GM12878 (cell line): ENCODE results near the gene NFKB2. TPM values are rescaled to one million over a fixed set of nuclear protein-coding genes. Genes with fewer than 3 reads are reported as not detected.

ENCODE experiments used
- ATAC-seq: fragments of 200-7000 bp; cut with Tn5 transposase; 3 replicates; pipeline ENCODE4 v1.9.1; 2020; ENCODE audit warnings: mild to moderate bottlenecking, moderate library complexity
- BruUV-seq: library from RNA; stranded (reverse); fragments of 400-500 nt; replicated peaks from 2 replicates; lab custom pipeline; 2021; lab: Mats Ljungman, UMichigan
- CTCF ChIA-PET: fragments of 300-600 bp; sonication (Branson Sonifier 250); formaldehyde crosslinking; extraction: SDS; loops from one replicate; lab custom pipeline; 2021; ENCODE audit warnings: inconsistent platforms; lab: Yijun Ruan, JAX
- POLR2A ChIA-PET: fragments of 350-600 bp; formaldehyde crosslinking; extraction: SDS; loops from one replicate; lab custom pipeline; 2021; ENCODE audit warnings: inconsistent platforms; lab: Charles Lee
- RAD21 ChIA-PET: fragments of 300-600 bp; sonication (Branson Sonifier 250); formaldehyde crosslinking; loops from one replicate; lab custom pipeline; 2023; ENCODE audit warnings: antibody characterized with exemption; ENCODE audit not compliant: unreplicated experiment; lab: Charles Lee
- SMC1A ChIA-PET: fragments of 300-600 bp; sonication (Branson Sonifier 250); formaldehyde crosslinking; loops from one replicate; lab custom pipeline; 2023; ENCODE audit not compliant: unreplicated experiment, uncharacterized antibody; lab: Charles Lee
- DNase-seq: peaks from one replicate; pipeline ENCODE4 v3.0.0-alpha.2; 2011; ENCODE audit warnings: low read depth, low spot score
- FAIRE-seq: peaks from 3 replicates; lab custom pipeline; 2011; peaks lifted over from hg19 to GRCh38; lab: Jason Lieb, UNC
- H2AFZ ChIP-seq: 2 replicates; pipeline ENCODE4 v1.6.0; 2011; ENCODE audit warnings: low read depth, low read length, control low read depth; ENCODE audit not compliant: control insufficient read depth
- H3K27ac ChIP-seq: 2 replicates; pipeline ENCODE4 v1.5.1; 2011; ENCODE audit warnings: control low read depth; ENCODE audit not compliant: control insufficient read depth, insufficient read depth
- H3K27me3 ChIP-seq, 2 experiments: replicated peaks in 1 of 2; 2 replicates each; pipeline versions ENCODE4 v1.6.0 to v1.6.1; 2011; ENCODE audit warnings: low read length in 1 of 2; ENCODE audit not compliant: control insufficient read depth in 2 of 2, insufficient read depth in 2 of 2
- H3K36me3 ChIP-seq, 2 experiments: 2 replicates each; pipeline ENCODE4 v1.5.1; 2011; ENCODE audit warnings: low read length in 1 of 2; ENCODE audit not compliant: control insufficient read depth in 2 of 2, insufficient read depth in 2 of 2
- H3K4me1 ChIP-seq: 2 replicates; pipeline ENCODE4 v1.6.1; 2011; ENCODE audit warnings: mild to moderate bottlenecking, low read length, moderate library complexity, mixed read lengths; ENCODE audit not compliant: control insufficient read depth, insufficient read depth
- H3K4me2 ChIP-seq: 2 replicates; pipeline ENCODE4 v1.6.0; 2011; ENCODE audit warnings: control low read depth; ENCODE audit not compliant: control insufficient read depth, insufficient read depth
- H3K4me3 ChIP-seq: fragments of 200-600 bp; sonication (generic); 2 replicates; pipeline ENCODE4 v1.5.1; 2016
- H3K79me2 ChIP-seq: 2 replicates; pipeline ENCODE4 v1.6.0; 2011; ENCODE audit warnings: low read length; ENCODE audit not compliant: control insufficient read depth, insufficient read depth
- H3K9ac ChIP-seq: 2 replicates; pipeline ENCODE4 v1.8.0; 2011; ENCODE audit warnings: low read length, control low read depth, mixed read lengths; ENCODE audit not compliant: control insufficient read depth, insufficient read depth
- H3K9me3 ChIP-seq: replicated peaks from 3 replicates; pipeline ENCODE4 v1.5.1; 2011; ENCODE audit warnings: mild to moderate bottlenecking, low read length; ENCODE audit not compliant: control insufficient read depth, insufficient read depth
- H4K20me1 ChIP-seq: 2 replicates; pipeline ENCODE4 v1.6.0; 2011; ENCODE audit not compliant: control insufficient read depth, insufficient read depth
- CHD2 ChIP-seq: IDR thresholded peaks from 2 replicates; pipeline ENCODE4 v1.6.1; 2011; ENCODE audit warnings: low read depth, low read length, improper control_type of control experiment, borderline replicate concordance
- CREB1 ChIP-seq: IDR thresholded peaks from 2 replicates; pipeline ENCODE4 v1.6.1; 2012; ENCODE audit warnings: low read depth, mild to moderate bottlenecking, inconsistent platforms
- EP300 ChIP-seq, 2 experiments: fragments of 150-350 bp in 1 of 2; IDR thresholded peaks; 2 replicates each; pipeline ENCODE4 v1.6.1; 2011 to 2012; ENCODE audit warnings: low read depth in 2 of 2, low read length in 2 of 2, borderline replicate concordance in 1 of 2, improper control_type of control experiment in 1 of 2, inconsistent platforms in 1 of 2; ENCODE audit not compliant: control insufficient read depth in 1 of 2
- HDGF ChIP-seq: fragments of 450-650 bp; IDR thresholded peaks from 2 replicates; pipeline ENCODE4 v1.6.1; 2016; ENCODE audit warnings: antibody characterized with exemption
- LARP7 ChIP-seq: fragments of 450-650 bp; IDR thresholded peaks from 2 replicates; pipeline ENCODE4 v1.6.1; 2017; ENCODE audit warnings: mild to moderate bottlenecking
- NFIC ChIP-seq: IDR thresholded peaks from 2 replicates; pipeline ENCODE4 v1.6.1; 2012; ENCODE audit warnings: low read depth, mild to moderate bottlenecking, inconsistent platforms, low read length, moderate library complexity
- POLR2A ChIP-seq: IDR thresholded peaks from 2 replicates; pipeline ENCODE4 v1.6.1; 2011; ENCODE audit warnings: low read depth, mild to moderate bottlenecking, low read length
- SIN3A ChIP-seq: IDR thresholded peaks from 2 replicates; pipeline ENCODE4 v1.6.1; 2012; ENCODE audit warnings: low read depth, low read length, improper control_type of control experiment
- SREBF1 ChIP-seq: IDR thresholded peaks from 2 replicates; pipeline ENCODE4 v1.6.1; 2012; ENCODE audit warnings: mild to moderate bottlenecking, low read length
- SREBF2 ChIP-seq: IDR thresholded peaks from 2 replicates; pipeline ENCODE4 v1.6.1; 2012; ENCODE audit warnings: mild to moderate bottlenecking, low read length
- USF1 ChIP-seq: IDR thresholded peaks from 2 replicates; pipeline ENCODE4 v1.6.1; 2011; ENCODE audit warnings: borderline replicate concordance, low read depth, mild to moderate bottlenecking, moderate library complexity, mixed read lengths, low read length; ENCODE audit not compliant: insufficient read depth; ENCODE audit errors: extremely low read length
- ZBTB40 ChIP-seq: fragments of 450-650 bp; IDR thresholded peaks from 2 replicates; pipeline ENCODE4 v1.6.1; 2016; ENCODE audit warnings: mild to moderate bottlenecking, moderate library complexity, borderline replicate concordance
- ZNF207 ChIP-seq: fragments of 450-650 bp; IDR thresholded peaks from 2 replicates; pipeline ENCODE4 v1.6.1; 2014; ENCODE audit warnings: antibody characterized with exemption, mild to moderate bottlenecking, borderline replicate concordance
- WGBS: methylation state at CpG from one replicate; pipeline ENCODE4 v1.1.6; 2016; ENCODE audit warnings: low lambda C conversion rate; ENCODE audit not compliant: insufficient replicate concordance, insufficient coverage; ENCODE audit errors: missing lambda C conversion rate; 5-methylcytosine and 5-hydroxymethylcytosine counted together
- in situ Hi-C: fragments of 300-500 bp; cut with MboI; formaldehyde crosslinking; loops from 9 replicates; pipeline ENCODE4 v1.14.3; 2018; ENCODE audit warnings: mixed read lengths
- intact Hi-C: fragments of 100-400 bp; cut with micrococcal nuclease; formaldehyde crosslinking; loops from one replicate; pipeline ENCODE4 v1.14.2; 2022; ENCODE audit not compliant: unreplicated experiment
- polyA plus RNA-seq, 11 experiments: library from polyadenylated mRNA; depleted of rRNA in 4 of 11; unstranded in 6 of 11; stranded (reverse) in 5 of 11; fragments of >200 nt; fragmentation: Nextera tagmentation in 4 of 11; fragmentation: Illumina TruSeq in 1 of 11; extraction: Ambion mirVana in 4 of 11; extraction: Trizol in 1 of 11; gene quantifications; 1 replicate in 1 of 11; 2 replicates in 10 of 11; pipeline versions ENCODE4 v1.2.1 to v1.2.3, GENCODE V29; 2011 to 2016; ENCODE audit warnings: inconsistent platforms in 2 of 11, missing spikeins in 2 of 11, low read depth in 1 of 11
- total RNA-seq, 4 experiments: library from RNA; depleted of rRNA in 3 of 4; stranded (reverse); fragments of >200 nt in 3 of 4; fragmentation: Illumina TruSeq in 1 of 4; extraction: Trizol in 1 of 4; gene quantifications; 2 replicates each; pipeline versions ENCODE4 v1.2.1 to v1.2.3, GENCODE V29; 2013 to 2021

NFKB2 gene
- total and polyA plus RNA-seq, 10 of the 15 experiments (the other 5 are each of a cell fraction or from before 2014, with no cell fraction given), result 0.56 to 144 (median 49.4) TPM

DNA sequence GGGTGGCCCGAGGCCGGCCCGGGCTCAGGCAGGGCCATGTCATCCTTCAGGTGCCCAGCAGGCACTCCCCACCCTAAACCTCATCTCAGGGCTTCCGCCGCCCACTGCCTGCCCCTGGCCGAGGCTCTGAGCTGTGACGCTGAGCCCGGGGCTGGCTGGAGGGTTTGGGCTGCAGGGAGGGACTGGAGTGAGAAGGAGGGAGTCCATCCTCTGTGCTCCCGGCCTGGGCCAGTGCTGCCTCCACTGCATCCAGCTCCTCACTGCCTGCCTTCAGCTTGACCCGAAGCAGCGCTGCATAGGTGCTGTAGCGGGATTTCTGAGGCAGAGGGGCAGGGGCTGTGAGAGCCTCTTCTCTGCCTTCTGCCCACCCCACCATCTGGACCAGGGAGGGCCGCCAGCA lies 7.6 kb downstream of the NFKB2 start:
- Histone ChIP-seq H3K27ac (no peak overlapping the region), H4K20me1 (peaks cover 4% of the 10 kb centered on the region; the same call in 1 of the 2 replicates), H3K4me3 (no peak overlapping the region), H3K9ac (no peak overlapping the region), H3K36me3 (peaks cover 11 to 31% of the 10 kb centered on the region in 2 experiments), H3K27me3 (peaks cover 0 to 2% of the 10 kb centered on the region in 2 experiments; a peak in 2 of 4 replicates), H3K79me2 (peaks cover 20% of the 10 kb centered on the region), H2AFZ (no peak overlapping the region), H3K9me3 (no peaks in the 10 kb centered on the region), H3K4me2 (no peak overlapping the region), H3K4me1 (peaks cover 8% of the 10 kb centered on the region)
- no peak for TF ChIP-seq LARP7
- no peak for TF ChIP-seq USF1
- no peak for TF ChIP-seq CHD2
- TF ChIP-seq NFIC, result no peak
- no peak for TF ChIP-seq CREB1
- no peak for TF ChIP-seq ZBTB40
- TF ChIP-seq ZNF207, result no peak
- TF ChIP-seq EP300 (IDR thresholded peaks at IDR 0.05; ENCODE audit: borderline replicate concordance in 1 of 2, control insufficient read depth in 1 of 2, low read depth in 2 of 2, low read length in 2 of 2), result no peak
- no peak for TF ChIP-seq SREBF1
- no peak; the same call in none of the 2 replicates for TF ChIP-seq POLR2A
- TF ChIP-seq SIN3A, result no peak
- no peak for TF ChIP-seq SREBF2
- no peak for TF ChIP-seq HDGF
- POLR2A ChIA-PET, result interaction anchor here (0.6 to 1.7 kb wide), 5 partner anchors 10 to 83 kb away, joined by 3 to 9 read pairs (median 4); no protein-coding TSS in a partner anchor
- in situ Hi-C loops (no loop called here), intact Hi-C loops (no loop called here)
- ATAC-seq, result no peak
- no peak for FAIRE-seq
- BruUV-seq, result no TSS peak
- RAD21 ChIA-PET, result interaction anchor here (0.7 to 1.6 kb wide), 4 partner anchors 9 to 171 kb away, joined by 3 to 10 read pairs (median 4); no protein-coding TSS in a partner anchor
- 72% methylated on average over 12 of the region's 13 CpGs for WGBS
- no peak for DNase-seq
- CTCF ChIA-PET, result interaction anchor here (0.6 to 12.1 kb wide), 12 partner anchors 9 to 183 kb away, joined by 3 to 69 read pairs (median 9); partner anchors contain the start of genes C10orf95 and NFKB2
- SMC1A ChIA-PET, result interaction anchor here (0.6 to 2.2 kb wide), 4 partner anchors 17 to 180 kb away, joined by 3 to 4 read pairs (median 3); partner anchors contain the start of gene FBXL15
